HCT116 (cell line): ENCODE results near the gene ABCA1.

ENCODE experiments used
- ATF3 ChIP-seq: IDR thresholded peaks from 2 replicates; pipeline ENCODE4 v1.6.1; 2012
- CEBPB ChIP-seq: IDR thresholded peaks from 2 replicates; pipeline ENCODE4 v1.6.1; 2012; ENCODE audit warnings: low read depth
- CTCF ChIP-seq, 3 experiments: fragments of 200-600 bp in 1 of 3; sonication (generic) in 1 of 3; IDR thresholded peaks in 2 of 3; conservative IDR thresholded peaks in 1 of 3; 2 replicates each; pipeline ENCODE4 v1.5.1; 2012 to 2017; ENCODE audit warnings: low read depth in 2 of 3, low read length in 2 of 3, antibody characterized with exemption in 1 of 3, borderline replicate concordance in 1 of 3, control low read depth in 1 of 3, mild to moderate bottlenecking in 1 of 3, mixed read lengths in 1 of 3, mixed run types in 1 of 3, moderate library complexity in 1 of 3; ENCODE audit not compliant: insufficient read depth in 1 of 3
- MAX ChIP-seq: IDR thresholded peaks from 2 replicates; pipeline ENCODE4 v1.6.1; 2012
- RAD21 ChIP-seq: IDR thresholded peaks from 2 replicates; pipeline ENCODE4 v1.6.1; 2012; ENCODE audit warnings: low read depth, mild to moderate bottlenecking

GRCh38 chr9:104851546-104851920 lies 76.4 kb downstream of the ABCA1 start:
- TF ChIP-seq ATF3 (no peak), CEBPB (no peak), RAD21 (no peak), CTCF (IDR thresholded peaks at IDR 0.05 in 2 of 3, conservative IDR thresholded peaks at IDR 0.05 in 1 of 3; ENCODE audit: borderline replicate concordance in 1 of 3, insufficient read depth in 1 of 3, low read depth in 2 of 3, low read length in 2 of 3) (no peak), MAX (no peak)
